Measurements from ENCODE around the gene C2CD4B.

The C2CD4B gene

DNA sequence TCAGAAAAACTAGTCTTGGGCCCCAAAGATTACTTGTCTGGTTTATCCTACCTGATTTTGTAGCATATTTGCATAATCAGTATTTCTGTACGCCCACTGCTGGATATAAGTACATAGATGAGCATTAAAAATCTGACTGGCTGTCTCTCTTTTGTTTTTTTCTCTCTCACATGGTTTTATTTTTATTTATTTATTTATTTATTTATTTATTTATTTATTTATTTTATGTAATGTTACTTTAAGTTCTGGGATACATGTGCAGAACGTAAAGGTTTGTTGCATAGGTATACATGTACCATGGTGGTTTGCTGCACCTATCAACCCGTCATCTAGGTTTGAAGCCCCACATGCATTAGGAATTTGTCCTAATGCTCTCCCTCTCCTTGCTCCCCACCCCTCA, 31.9 kb downstream of the C2CD4B start:
- no peak overlapping the region for H2BK12ac ChIP-seq (ENCODE audit: low read length in 2 of 2)
- no peaks in the 10 kb centered on the region for H3K4me1 ChIP-seq (ENCODE audit: control insufficient read depth, insufficient read depth, low read depth, low read length)
- no peak overlapping the region for H3K4me2 ChIP-seq (ENCODE audit: low read length, poor library complexity, severe bottlenecking)
- no peak overlapping the region for H2AK5ac ChIP-seq (ENCODE audit: low read length, severe bottlenecking)
- no peak overlapping the region for H4K91ac ChIP-seq (ENCODE audit: low read length)
- H3K14ac ChIP-seq (ENCODE audit: low read length in 2 of 2): no peak overlapping the region
- no peak overlapping the region for H3K9ac ChIP-seq (ENCODE audit: low read length)
- WGBS: 83% methylated on average over 2 of the region's 3 CpGs
- no peak overlapping the region for H3K27ac ChIP-seq (ENCODE audit: low read length, poor library complexity, severe bottlenecking)
- H2BK15ac ChIP-seq (ENCODE audit: low read depth, poor library complexity, severe bottlenecking): no peak overlapping the region
- no peak overlapping the region for H2AFZ ChIP-seq (ENCODE audit: low read depth, low read length)
- H2BK5ac ChIP-seq (ENCODE audit: low read depth, low read length, poor library complexity, severe bottlenecking): no peak overlapping the region
- H2BK120ac ChIP-seq (ENCODE audit: low read depth, low read length): no peak overlapping the region
- no peak overlapping the region for H3K18ac ChIP-seq (ENCODE audit: low read depth in 1 of 2, low read length in 2 of 2)
- no peak overlapping the region for H3K4ac ChIP-seq (ENCODE audit: low read depth in 1 of 2, low read length in 2 of 2)
- no peak overlapping the region for H3K4me3 ChIP-seq (ENCODE audit: insufficient read depth in 1 of 2, low read depth in 1 of 2, low read length in 2 of 2)
- no peak overlapping the region for H3K23ac ChIP-seq (ENCODE audit: low read length in 2 of 2)
- no peaks in the 10 kb centered on the region for H3K27me3 ChIP-seq (ENCODE audit: control insufficient read depth in 1 of 2, insufficient read depth in 1 of 2, low read length in 2 of 2)
- no peaks in the 10 kb centered on the region for H3K79me1 ChIP-seq (replicated peaks; ENCODE audit: low read length, poor library complexity, severe bottlenecking)
- no peaks in the 10 kb centered on the region for H3K9me3 ChIP-seq (ENCODE audit: control insufficient read depth, low read length)
- no peaks in the 10 kb centered on the region for H3K36me3 ChIP-seq (ENCODE audit: control insufficient read depth in 1 of 2, insufficient read depth in 2 of 2, low read depth in 1 of 2, low read length in 2 of 2)
- no peak overlapping the region for H4K8ac ChIP-seq (ENCODE audit: low read length)
- DNase-seq: no peak

DNA sequence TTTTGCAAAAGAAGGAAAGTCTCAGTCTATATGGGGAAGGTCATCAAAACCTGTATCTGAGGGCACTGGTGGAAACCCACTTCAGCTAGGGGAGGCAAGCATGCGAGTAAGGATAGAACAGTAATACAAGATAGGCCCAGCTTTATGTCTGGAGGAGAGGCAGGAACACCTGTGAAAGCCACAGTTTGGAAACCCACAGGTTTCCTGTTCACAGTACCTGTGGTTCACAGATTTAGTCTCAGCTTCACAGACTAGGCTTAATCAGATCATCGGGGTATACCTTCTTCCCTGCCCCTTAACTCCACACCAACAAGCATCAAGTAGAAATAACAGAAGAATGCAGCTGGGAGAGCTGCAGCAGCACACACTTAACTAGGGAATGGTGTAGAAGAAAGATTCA, 36.2 kb downstream of the C2CD4B start:
- Histone ChIP-seq H2BK120ac (ENCODE audit: low read depth, low read length) (no peak overlapping the region), H3K36me3 (ENCODE audit: control insufficient read depth in 1 of 2, insufficient read depth in 2 of 2, low read depth in 1 of 2, low read length in 2 of 2) (no peaks in the 10 kb centered on the region), H2BK15ac (ENCODE audit: low read depth, poor library complexity, severe bottlenecking) (no peak overlapping the region), H2AFZ (ENCODE audit: low read depth, low read length) (no peak overlapping the region), H4K91ac (ENCODE audit: low read length) (no peak overlapping the region), H2BK12ac (ENCODE audit: low read length in 2 of 2) (no peak overlapping the region), H2BK5ac (ENCODE audit: low read depth, low read length, poor library complexity, severe bottlenecking) (no peak overlapping the region), H3K27me3 (ENCODE audit: control insufficient read depth in 1 of 2, insufficient read depth in 1 of 2, low read length in 2 of 2) (no peaks in the 10 kb centered on the region), H3K27ac (ENCODE audit: low read length, poor library complexity, severe bottlenecking) (no peak overlapping the region), H3K4me3 (ENCODE audit: insufficient read depth in 1 of 2, low read depth in 1 of 2, low read length in 2 of 2) (no peak overlapping the region), H3K4me2 (ENCODE audit: low read length, poor library complexity, severe bottlenecking) (no peak overlapping the region), H4K8ac (ENCODE audit: low read length) (no peak overlapping the region), H3K18ac (ENCODE audit: low read depth in 1 of 2, low read length in 2 of 2) (no peak overlapping the region), H2AK5ac (ENCODE audit: low read length, severe bottlenecking) (no peak overlapping the region), H3K4ac (ENCODE audit: low read depth in 1 of 2, low read length in 2 of 2) (no peak overlapping the region), H3K14ac (ENCODE audit: low read length in 2 of 2) (no peak overlapping the region), H3K79me1 (replicated peaks; ENCODE audit: low read length, poor library complexity, severe bottlenecking) (no peaks in the 10 kb centered on the region), H3K4me1 (ENCODE audit: control insufficient read depth, insufficient read depth, low read depth, low read length) (no peaks in the 10 kb centered on the region), H3K9ac (ENCODE audit: low read length) (no peak overlapping the region), H3K23ac (ENCODE audit: low read length in 2 of 2) (no peak overlapping the region), H3K9me3 (ENCODE audit: control insufficient read depth, low read length) (no peaks in the 10 kb centered on the region)
- 80% methylated on average over 2 of the region's 2 CpGs for WGBS
- no peak for DNase-seq

GRCh38 chr15:62126364-62126763, 38.7 kb downstream of the C2CD4B start:
- DNase-seq: no peak
- H4K8ac ChIP-seq (ENCODE audit: low read length): no peak overlapping the region
- H2BK120ac ChIP-seq (ENCODE audit: low read depth, low read length): no peak overlapping the region
- no peak overlapping the region for H3K18ac ChIP-seq (ENCODE audit: low read depth in 1 of 2, low read length in 2 of 2)
- no peaks in the 10 kb centered on the region for H3K4me1 ChIP-seq (ENCODE audit: control insufficient read depth, insufficient read depth, low read depth, low read length)
- H3K27ac ChIP-seq (ENCODE audit: low read length, poor library complexity, severe bottlenecking): no peak overlapping the region
- no peaks in the 10 kb centered on the region for H3K27me3 ChIP-seq (ENCODE audit: control insufficient read depth in 1 of 2, insufficient read depth in 1 of 2, low read length in 2 of 2)
- 74% methylated on average over 3 of the region's 3 CpGs for WGBS
- H3K23ac ChIP-seq (ENCODE audit: low read length in 2 of 2): no peak overlapping the region
- H3K4me2 ChIP-seq (ENCODE audit: low read length, poor library complexity, severe bottlenecking): no peak overlapping the region
- H3K14ac ChIP-seq (ENCODE audit: low read length in 2 of 2): no peak overlapping the region
- H3K79me1 ChIP-seq (replicated peaks; ENCODE audit: low read length, poor library complexity, severe bottlenecking): no peaks in the 10 kb centered on the region
- H2BK12ac ChIP-seq (ENCODE audit: low read length in 2 of 2): no peak overlapping the region
- no peak overlapping the region for H2BK5ac ChIP-seq (ENCODE audit: low read depth, low read length, poor library complexity, severe bottlenecking)
- H4K91ac ChIP-seq (ENCODE audit: low read length): no peak overlapping the region
- no peaks in the 10 kb centered on the region for H3K9me3 ChIP-seq (ENCODE audit: control insufficient read depth, low read length)
- H2BK15ac ChIP-seq (ENCODE audit: low read depth, poor library complexity, severe bottlenecking): no peak overlapping the region
- H3K9ac ChIP-seq (ENCODE audit: low read length): no peak overlapping the region
- no peak overlapping the region for H3K4ac ChIP-seq (ENCODE audit: low read depth in 1 of 2, low read length in 2 of 2)
- no peaks in the 10 kb centered on the region for H3K36me3 ChIP-seq (ENCODE audit: control insufficient read depth in 1 of 2, insufficient read depth in 2 of 2, low read depth in 1 of 2, low read length in 2 of 2)
- no peak overlapping the region for H3K4me3 ChIP-seq (ENCODE audit: insufficient read depth in 1 of 2, low read depth in 1 of 2, low read length in 2 of 2)
- no peak overlapping the region for H2AFZ ChIP-seq (ENCODE audit: low read depth, low read length)
- H2AK5ac ChIP-seq (ENCODE audit: low read length, severe bottlenecking): no peak overlapping the region

GRCh38 chr15:62125773-62126172, 39.3 kb downstream of the C2CD4B start:
- 61% methylated on average over 2 of the region's 2 CpGs for WGBS
- Histone ChIP-seq H3K79me1 (replicated peaks; ENCODE audit: low read length, poor library complexity, severe bottlenecking) (no peaks in the 10 kb centered on the region), H4K91ac (ENCODE audit: low read length) (no peak overlapping the region), H2BK120ac (ENCODE audit: low read depth, low read length) (no peak overlapping the region), H3K18ac (ENCODE audit: low read depth in 1 of 2, low read length in 2 of 2) (no peak overlapping the region), H3K14ac (ENCODE audit: low read length in 2 of 2) (no peak overlapping the region), H3K27me3 (ENCODE audit: control insufficient read depth in 1 of 2, insufficient read depth in 1 of 2, low read length in 2 of 2) (no peaks in the 10 kb centered on the region), H3K36me3 (ENCODE audit: control insufficient read depth in 1 of 2, insufficient read depth in 2 of 2, low read depth in 1 of 2, low read length in 2 of 2) (no peaks in the 10 kb centered on the region), H2BK12ac (ENCODE audit: low read length in 2 of 2) (no peak overlapping the region), H2BK15ac (ENCODE audit: low read depth, poor library complexity, severe bottlenecking) (no peak overlapping the region), H2AK5ac (ENCODE audit: low read length, severe bottlenecking) (no peak overlapping the region), H3K9ac (ENCODE audit: low read length) (no peak overlapping the region), H3K27ac (ENCODE audit: low read length, poor library complexity, severe bottlenecking) (no peak overlapping the region), H3K9me3 (ENCODE audit: control insufficient read depth, low read length) (no peaks in the 10 kb centered on the region), H3K4me2 (ENCODE audit: low read length, poor library complexity, severe bottlenecking) (no peak overlapping the region), H3K4me1 (ENCODE audit: control insufficient read depth, insufficient read depth, low read depth, low read length) (no peaks in the 10 kb centered on the region), H3K23ac (ENCODE audit: low read length in 2 of 2) (no peak overlapping the region), H2AFZ (ENCODE audit: low read depth, low read length) (no peak overlapping the region), H2BK5ac (ENCODE audit: low read depth, low read length, poor library complexity, severe bottlenecking) (no peak overlapping the region), H3K4me3 (ENCODE audit: insufficient read depth in 1 of 2, low read depth in 1 of 2, low read length in 2 of 2) (no peak overlapping the region), H4K8ac (ENCODE audit: low read length) (no peak overlapping the region), H3K4ac (ENCODE audit: low read depth in 1 of 2, low read length in 2 of 2) (no peak overlapping the region)
- DNase-seq: peak; percentile 62

Measured in mesenchymal stem cell (in vitro differentiated cells and primary cell).